ENCODE results near the gene CXorf65. TPM values are rescaled to one million over a fixed set of nuclear protein-coding genes. Genes with fewer than 3 reads are reported as not detected.
A peak's percentile ranks its signal among the peaks of the same experiment; 100 is the strongest.

Gene CXorf65
- total RNA-seq (2014; rRNA removed; shearing (Covaris generic)), result not detected in 2 replicates

- DNase-seq (ENCODE audit: low read depth), result no peak
Measured at GRCh38 chrX:71106427-71106826, at the start of gene CXorf65. Gene CXorf65 (minus strand): TSS chrX:71106740. CDS start chrX:71106556, 184 bp downstream.

- no peak for DNase-seq (ENCODE audit: low read depth)
Measured at GRCh38 chrX:71154641-71155040, 48.1 kb upstream of the CXorf65 start.

- no peak for DNase-seq (ENCODE audit: low read depth)
Measured at GRCh38 chrX:71154196-71154595, 47.7 kb upstream of the CXorf65 start.

- no peak for DNase-seq (ENCODE audit: low read depth)
Measured at GRCh38 chrX:71151366-71151765, 44.8 kb upstream of the CXorf65 start.

GRCh38 chrX:71148278-71148663, 41.7 kb upstream of the CXorf65 start:
- DNase-seq (ENCODE audit: low read depth), result no peak

- no peak for DNase-seq (ENCODE audit: low read depth)
Measured at GRCh38 chrX:71147496-71148277, 41.1 kb upstream of the CXorf65 start.

GRCh38 chrX:71144651-71145050, 38.1 kb upstream of the CXorf65 start, which contains the start of gene NLGN3:
Gene NLGN3 (plus strand): TSS chrX:71144841. CDS start chrX:71147750, 2,909 bp downstream.
- DNase-seq (ENCODE audit: low read depth), result no peak

GRCh38 chrX:71143508-71143907, 37.0 kb upstream of the CXorf65 start:
- DNase-seq (ENCODE audit: low read depth), result no peak

GRCh38 chrX:71140440-71140839, 33.9 kb upstream of the CXorf65 start:
- no peak for DNase-seq (ENCODE audit: low read depth)

- no peak for DNase-seq (ENCODE audit: low read depth)
Measured at GRCh38 chrX:71131510-71131909, 25.0 kb upstream of the CXorf65 start.

- peak; percentile 48 for DNase-seq (ENCODE audit: low read depth)
Measured at GRCh38 chrX:71128915-71129765, 22.6 kb upstream of the CXorf65 start.

- DNase-seq (ENCODE audit: low read depth), result no peak
Measured at GRCh38 chrX:71128166-71128833, 21.8 kb upstream of the CXorf65 start.

- no peak for DNase-seq (ENCODE audit: low read depth)
Measured at GRCh38 chrX:71118985-71119535, 12.5 kb upstream of the CXorf65 start.

GRCh38 chrX:71118032-71118984, 11.8 kb upstream of the CXorf65 start, which contains the start of gene MED12:
Gene MED12 (plus strand): TSS chrX:71118596. CDS start chrX:71118755, 159 bp downstream.
- DNase-seq (ENCODE audit: low read depth), result peak; percentile 80

GRCh38 chrX:71117358-71117757, 10.8 kb upstream of the CXorf65 start:
- DNase-seq (ENCODE audit: low read depth), result no peak

- DNase-seq (ENCODE audit: low read depth), result no peak
Measured at GRCh38 chrX:71111921-71112431, 5.4 kb upstream of the CXorf65 start.

GRCh38 chrX:71111141-71111843, 4.8 kb upstream of the CXorf65 start, which contains the start of gene IL2RG:
Gene IL2RG (minus strand): TSS chrX:71111577. CDS start chrX:71111539, 38 bp downstream.
- no peak for DNase-seq (ENCODE audit: low read depth)

GRCh38 chrX:71109051-71109450, 2.5 kb upstream of the CXorf65 start:
- DNase-seq (ENCODE audit: low read depth), result no peak

- DNase-seq (ENCODE audit: low read depth), result no peak
Measured at GRCh38 chrX:71107762-71108360, 1.3 kb upstream of the CXorf65 start.

Measured in Daoy (cell line).